Retina (tissue), 1 donor: Measurements from ENCODE around the gene VAMP4.

ENCODE experiments used
- DNase-seq: peaks from one replicate; pipeline ENCODE4 v3.0.0-alpha.2; 2016

VAMP4 gene, protein sequence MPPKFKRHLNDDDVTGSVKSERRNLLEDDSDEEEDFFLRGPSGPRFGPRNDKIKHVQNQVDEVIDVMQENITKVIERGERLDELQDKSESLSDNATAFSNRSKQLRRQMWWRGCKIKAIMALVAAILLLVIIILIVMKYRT

GRCh38 chr1:171741872-171742576, at the start of gene VAMP4:
Gene VAMP4 (minus strand): TSS chr1:171742065. CDS start chr1:171738414, 3,651 bp downstream.
- peak; percentile 98 for DNase-seq

DNA sequence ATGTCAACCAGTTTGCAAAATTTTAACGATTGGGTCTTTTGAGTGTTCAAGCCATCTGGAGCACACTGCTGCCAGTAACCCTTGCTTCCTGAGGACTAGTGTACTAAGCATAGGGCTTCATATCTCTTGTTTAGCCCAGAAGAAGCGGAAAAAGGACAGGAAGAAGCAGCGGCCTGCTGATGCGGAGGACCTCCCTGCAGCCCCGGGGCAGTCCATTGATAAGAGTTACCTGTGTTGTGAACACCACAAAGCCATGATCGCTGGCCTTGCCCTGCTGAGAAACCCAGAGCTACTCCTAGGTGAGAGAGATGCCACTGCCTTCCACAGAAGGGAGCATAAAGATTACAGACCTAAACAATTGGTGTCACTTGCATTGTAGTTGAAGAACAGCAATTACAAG, 48.5 kb upstream of the VAMP4 start:
- DNase-seq, result no peak

GRCh38 chr1:171788696-171789095, 46.8 kb upstream of the VAMP4 start:
- no peak for DNase-seq

- no peak for DNase-seq
Observed at GRCh38 chr1:171787686-171788480, 46.0 kb upstream of the VAMP4 start.

- no peak for DNase-seq
Observed at GRCh38 chr1:171786534-171786933, 44.7 kb upstream of the VAMP4 start.

GRCh38 chr1:171785766-171786165, 43.9 kb upstream of the VAMP4 start:
- DNase-seq, result no peak

- no peak for DNase-seq
Observed at GRCh38 chr1:171784784-171785183, 42.9 kb upstream of the VAMP4 start.

GRCh38 chr1:171783816-171784530, 42.1 kb upstream of the VAMP4 start:
- DNase-seq, result no peak

- DNase-seq, result peak; percentile 99
Observed at GRCh38 chr1:171781176-171781875, 39.5 kb upstream of the VAMP4 start, which contains the start of gene METTL13. Gene METTL13 (plus strand): TSS chr1:171781660. CDS start chr1:171781968, 308 bp downstream.

GRCh38 chr1:171780583-171781175, 38.8 kb upstream of the VAMP4 start:
- no peak for DNase-seq

GRCh38 chr1:171772312-171772711, 30.4 kb upstream of the VAMP4 start:
- no peak for DNase-seq

DNA sequence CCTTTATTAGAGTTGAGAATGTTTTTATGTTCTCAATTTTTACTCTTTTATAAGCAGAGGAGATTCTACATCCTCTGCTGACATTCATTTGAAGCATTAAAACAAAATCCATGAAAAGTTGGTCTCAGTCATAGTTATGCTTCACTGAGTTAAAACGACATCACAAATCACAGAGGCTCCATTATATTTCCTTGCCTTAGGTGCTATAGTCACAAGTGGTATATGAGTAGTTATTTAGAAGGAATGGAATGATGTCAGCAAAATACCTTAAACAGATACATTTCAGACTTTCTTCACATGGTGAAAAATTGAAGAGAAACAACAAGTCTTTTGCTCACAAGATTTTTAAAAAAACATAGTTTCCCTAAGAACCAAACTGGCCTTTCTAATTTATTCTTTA, 27.9 kb upstream of the VAMP4 start:
- no peak for DNase-seq

- DNase-seq, result no peak
Observed at GRCh38 chr1:171769171-171769570, 27.3 kb upstream of the VAMP4 start.

- no peak for DNase-seq
Observed at GRCh38 chr1:171763764-171764163, 21.9 kb upstream of the VAMP4 start.

- DNase-seq, result no peak
Observed at GRCh38 chr1:171762143-171762563, 20.3 kb upstream of the VAMP4 start.

GRCh38 chr1:171758011-171758410, 16.1 kb upstream of the VAMP4 start:
- DNase-seq, result no peak

DNA sequence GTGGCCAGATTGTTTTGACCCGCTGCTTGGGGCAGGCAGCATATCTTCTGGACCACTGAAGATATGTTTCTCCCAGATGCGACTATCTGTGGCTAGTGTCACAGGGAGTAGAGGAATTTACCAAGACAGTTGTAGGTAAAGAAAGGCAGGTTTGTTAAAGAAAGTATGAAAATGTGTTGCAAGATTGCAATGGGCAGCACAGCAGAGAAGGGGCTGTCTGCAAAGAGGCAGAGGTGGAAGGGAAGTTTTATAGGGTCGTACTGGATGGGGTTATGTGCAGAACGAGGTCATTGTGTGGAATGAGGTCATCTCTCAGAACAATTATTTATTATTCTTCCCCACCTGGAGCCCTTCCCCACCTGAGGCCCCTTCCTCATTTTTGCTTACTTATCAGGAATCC, 15.0 kb upstream of the VAMP4 start:
- DNase-seq, result no peak

- DNase-seq, result no peak
Observed at GRCh38 chr1:171754971-171755370, 13.1 kb upstream of the VAMP4 start.

GRCh38 chr1:171754353-171754705, 12.5 kb upstream of the VAMP4 start:
- DNase-seq, result no peak

- no peak for DNase-seq
Observed at GRCh38 chr1:171753685-171754352, 12.0 kb upstream of the VAMP4 start.

GRCh38 chr1:171753182-171753581, 11.3 kb upstream of the VAMP4 start:
- DNase-seq, result no peak

DNA sequence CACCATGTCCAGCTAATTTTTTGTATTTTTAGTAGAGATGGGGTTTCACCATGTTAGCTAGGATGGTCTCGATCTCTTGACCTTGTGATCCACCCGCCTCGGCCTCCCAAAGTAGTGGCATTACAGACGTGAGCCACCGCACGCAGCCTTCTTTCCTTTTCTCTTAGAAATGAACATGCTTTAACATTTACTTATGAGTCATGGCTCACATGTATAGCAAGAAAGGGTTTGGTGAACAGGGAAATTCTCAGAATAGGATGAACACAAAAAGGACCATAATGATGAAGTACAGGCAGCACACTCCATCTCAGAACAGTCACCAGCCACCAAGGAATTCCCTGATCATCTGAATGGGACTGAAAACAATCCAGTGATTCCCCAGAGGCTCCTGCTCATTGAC, 9.4 kb upstream of the VAMP4 start:
- DNase-seq, result no peak
